GM19452 (cell line): ENCODE measurements around the gene ARF6.
"Not testable (repeated sequence)": the region's sequence is repeated elsewhere in the genome, so short reads cannot be mapped to it uniquely, and the experiment has no call there.

Source experiments
- ATAC-seq: cut with Tn5 transposase; IDR thresholded peaks from one replicate; pipeline ENCODE4 v1.9.1; 2021; ENCODE audit not compliant: unreplicated experiment

ARF6 gene

GRCh38 chr14:49892636-49893308 lies at the start of gene ARF6:
TSS of gene ARF6 (plus strand) at chr14:49893082. CDS start at chr14:49893737, 655 bp downstream.
- ATAC-seq = peak; percentile 82

DNA sequence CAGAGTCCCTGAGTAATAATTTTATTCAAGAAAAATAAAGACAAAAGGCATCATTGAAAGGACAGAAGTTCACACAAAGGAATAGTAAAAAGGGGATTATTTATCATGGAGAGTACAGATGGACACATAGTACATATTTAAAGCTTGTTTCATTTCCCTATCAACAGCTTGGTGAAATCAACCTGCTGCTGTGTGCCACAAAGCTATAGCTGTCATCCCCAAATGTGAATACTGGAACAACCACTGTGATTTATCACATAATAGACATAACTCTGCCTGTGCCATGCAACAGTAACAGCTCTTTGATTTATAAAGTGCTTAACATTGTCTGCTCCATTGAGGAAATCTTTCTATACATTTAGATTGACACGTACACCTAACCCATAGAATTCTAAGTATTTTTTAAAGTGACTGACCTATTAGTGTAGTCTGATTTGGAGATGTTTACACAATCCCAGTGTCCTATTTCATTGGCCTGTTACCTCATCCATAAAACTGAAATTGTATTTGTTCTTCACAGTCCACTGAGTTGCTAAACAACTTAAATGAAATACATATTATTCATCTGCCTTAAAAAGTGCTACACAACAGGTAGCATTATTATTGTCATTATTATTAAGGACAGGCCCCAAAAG lies 43.6 kb upstream of the ARF6 start:
- no peak for ATAC-seq

DNA sequence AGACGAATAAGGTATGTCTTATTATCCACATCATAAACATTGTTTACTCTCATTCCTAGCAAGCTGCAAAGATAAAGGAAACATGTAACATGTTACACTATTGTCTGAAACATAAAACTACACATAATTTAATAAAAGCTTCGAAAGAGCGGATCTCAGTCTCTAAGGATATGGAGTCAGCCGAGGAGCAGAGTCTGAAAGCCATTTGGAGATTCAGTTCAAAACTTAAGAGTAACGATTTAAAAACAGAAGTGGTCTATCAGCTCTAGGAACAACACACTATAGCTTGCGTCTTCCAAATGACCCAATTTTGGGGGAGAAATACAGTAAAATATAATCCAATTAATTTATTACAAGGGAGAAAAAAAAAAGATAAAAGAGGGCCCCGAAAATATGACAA lies 41.1 kb upstream of the ARF6 start:
- ATAC-seq = no peak

DNA sequence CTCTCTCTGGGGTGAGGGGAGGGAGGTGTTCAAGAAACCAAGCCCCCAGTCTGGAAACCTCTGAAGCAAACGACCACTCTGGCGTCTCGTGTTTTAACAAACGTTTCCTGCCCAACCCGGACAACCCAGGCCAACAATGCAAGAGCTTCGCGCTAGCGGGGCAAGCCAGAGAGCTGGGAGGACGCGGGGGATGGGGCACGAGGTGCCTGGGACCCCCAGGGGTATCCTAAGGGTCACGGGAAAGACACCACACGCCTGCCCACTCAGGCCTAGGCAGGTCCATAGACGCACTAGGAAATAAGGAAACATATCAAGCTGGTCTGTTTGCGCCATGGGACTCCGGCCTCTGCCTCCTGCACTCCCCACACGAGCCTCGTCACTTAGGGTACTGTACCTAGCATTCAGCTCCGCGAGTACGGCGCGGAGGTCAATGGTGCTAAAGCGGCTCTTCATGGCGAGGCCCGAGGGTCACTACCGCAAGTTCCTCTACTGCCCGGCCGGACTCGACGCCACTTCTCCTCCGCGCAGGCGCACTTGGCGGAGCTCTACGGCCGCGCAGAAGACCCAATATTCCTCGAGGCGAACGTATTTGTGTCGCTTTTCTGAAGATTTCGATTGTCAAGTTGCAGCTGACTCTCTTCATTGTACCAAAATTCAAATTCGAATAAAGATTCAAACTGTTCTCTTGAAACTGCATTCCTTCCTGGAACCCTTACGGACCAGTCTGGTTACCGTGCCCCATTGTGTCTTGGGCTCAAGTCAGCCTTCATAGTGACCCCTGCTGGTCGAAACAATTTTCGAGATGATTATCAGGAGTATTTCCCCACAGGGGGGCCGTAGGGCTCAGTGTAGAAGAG lies 40.4 kb upstream of the ARF6 start, which contains the start of gene NEMF:
Gene NEMF, minus strand, starts transcription at position 488 of the 857 bp plus-strand sequence. Its CDS starts 35 bp downstream, at position 453.
- ATAC-seq = peak; percentile 80

DNA sequence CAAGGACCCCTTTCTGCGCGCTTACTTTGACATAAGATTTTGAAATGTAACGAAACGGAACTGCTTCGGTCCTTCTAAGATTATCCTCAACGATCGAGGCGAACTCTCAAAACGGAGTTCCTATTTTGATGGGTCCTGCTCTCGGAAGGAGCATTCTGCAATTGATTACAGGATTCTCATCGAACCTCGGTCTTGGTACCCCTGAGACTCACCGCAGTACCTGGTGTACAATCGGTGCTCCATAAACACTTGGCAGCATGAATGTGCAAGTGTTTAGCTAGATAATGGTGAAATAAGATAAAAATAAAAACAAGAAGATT lies 39.8 kb upstream of the ARF6 start:
- peak; percentile 8 for ATAC-seq

- peak; percentile 37 for ATAC-seq
Observed at GRCh38 chr14:49853572-49854375, 39.1 kb upstream of the ARF6 start.

GRCh38 chr14:49857427-49858003 lies 35.4 kb upstream of the ARF6 start:
- ATAC-seq = no peak

DNA sequence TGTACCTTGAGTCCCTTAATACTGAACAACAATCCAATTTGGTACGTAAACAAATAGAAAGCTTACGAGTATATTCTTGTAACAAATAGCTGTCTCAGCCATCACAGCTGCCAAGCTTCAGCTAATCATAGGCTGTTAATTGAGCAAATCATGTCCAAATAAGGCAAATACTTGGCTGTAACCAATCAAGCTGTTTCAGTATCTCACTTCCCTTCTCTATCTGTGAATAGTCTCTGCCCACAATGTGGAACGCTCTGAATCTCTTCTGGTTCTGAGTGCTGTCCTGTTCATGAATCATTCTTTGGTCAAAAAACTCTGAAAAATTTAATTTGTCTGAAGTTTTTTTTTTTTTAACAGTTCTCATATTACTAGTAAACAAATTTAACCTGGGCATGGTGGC lies 34.5 kb upstream of the ARF6 start:
- no peak for ATAC-seq

DNA sequence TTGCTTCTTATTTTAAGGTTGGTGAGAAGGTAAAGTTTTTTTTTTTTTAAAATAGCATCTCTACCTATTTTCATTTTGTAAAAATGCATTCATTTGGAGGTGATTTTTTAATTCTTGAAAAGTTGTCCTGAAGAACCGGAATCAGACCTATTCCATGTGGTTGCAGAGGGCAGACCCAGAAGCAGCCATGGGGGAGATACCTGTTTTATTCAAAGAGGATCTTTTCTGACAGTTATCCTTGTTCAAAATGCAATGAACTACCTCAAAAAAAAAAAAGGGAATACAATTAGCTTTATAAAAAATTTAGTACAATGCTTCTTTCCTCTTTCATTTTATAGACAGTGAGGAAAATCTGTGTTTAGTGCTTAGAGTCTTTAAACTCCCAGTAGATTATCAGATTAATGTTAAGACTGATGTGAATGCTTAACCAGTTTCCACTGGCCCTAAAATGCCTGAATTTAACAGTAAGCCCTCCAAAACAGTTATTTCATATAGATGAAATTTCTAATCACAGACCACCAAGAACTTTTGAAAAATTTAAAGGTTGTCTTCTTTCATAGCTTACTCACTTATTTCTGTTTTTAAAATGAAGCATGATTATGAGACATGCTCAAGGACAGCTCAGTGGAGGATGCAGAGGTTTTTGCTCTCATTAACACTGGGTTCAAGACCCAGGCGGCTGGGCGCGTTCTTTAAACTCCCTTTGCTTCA lies 31.7 kb upstream of the ARF6 start:
- no peak for ATAC-seq

GRCh38 chr14:49861699-49862088 lies 31.2 kb upstream of the ARF6 start:
- ATAC-seq = peak; percentile 3

- peak; percentile 16 for ATAC-seq
Observed at GRCh38 chr14:49862089-49862673, 30.7 kb upstream of the ARF6 start.

- ATAC-seq = no peak
Observed at GRCh38 chr14:49863487-49864281, 29.2 kb upstream of the ARF6 start.

DNA sequence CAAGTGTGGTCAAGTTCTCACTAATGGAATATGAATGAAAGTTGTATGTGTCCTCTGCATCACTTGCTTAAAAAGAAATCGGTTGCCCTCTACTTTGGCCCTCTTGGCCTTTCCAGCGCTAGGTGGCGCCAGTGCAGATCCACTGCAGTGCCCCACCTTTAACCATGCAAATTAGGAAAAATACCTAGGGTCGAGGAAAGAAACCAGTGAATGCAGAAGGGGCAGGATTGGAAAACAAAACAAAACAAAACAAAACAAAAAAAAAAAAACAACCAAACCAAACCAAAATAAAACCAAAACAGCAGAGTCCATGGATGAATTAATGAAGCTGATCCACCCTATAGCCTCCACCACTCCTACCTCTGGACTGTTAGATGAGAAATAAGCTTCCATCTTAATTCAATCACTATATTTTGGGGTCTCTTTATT lies 27.4 kb upstream of the ARF6 start:
- ATAC-seq = no peak

GRCh38 chr14:49867831-49868719 lies 24.8 kb upstream of the ARF6 start:
- peak; percentile 84 for ATAC-seq

GRCh38 chr14:49868720-49869114 lies 24.2 kb upstream of the ARF6 start:
- no peak for ATAC-seq

GRCh38 chr14:49870908-49871307 lies 22.0 kb upstream of the ARF6 start:
- ATAC-seq = no peak

DNA sequence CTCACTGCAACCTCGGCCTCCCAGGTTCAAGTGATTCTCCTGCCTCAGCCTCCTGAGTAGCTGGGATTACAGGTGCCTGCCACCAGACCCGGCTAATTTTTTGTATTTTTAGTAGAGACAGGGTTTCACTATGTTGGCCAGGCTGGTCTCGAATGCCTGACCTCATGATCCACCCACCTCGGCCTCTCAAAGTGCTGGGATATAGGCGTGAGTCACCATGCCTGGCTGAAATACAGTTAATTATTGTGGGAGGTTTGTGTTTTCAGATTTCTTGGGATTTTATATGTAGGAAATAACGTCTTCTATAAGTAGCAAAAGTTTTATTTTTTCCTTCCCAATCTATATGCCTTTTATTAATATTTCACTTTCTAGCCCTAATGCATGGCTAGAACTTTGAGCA lies 19.3 kb upstream of the ARF6 start:
- ATAC-seq = not testable (repeated sequence)

- no peak for ATAC-seq
Observed at GRCh38 chr14:49875640-49876198, 17.2 kb upstream of the ARF6 start.
